Mononuclear cell (primary cell): ENCODE data around the gene MT3. TPM values are rescaled to one million over a fixed set of nuclear protein-coding genes. Genes with fewer than 3 reads are reported as not detected.

ENCODE experiments used
- H3K27me3 ChIP-seq: 2 replicates; pipeline ENCODE4 v1.6.0; 2011; ENCODE audit warnings: low read length, control low read depth; ENCODE audit not compliant: insufficient read depth
- H3K4me1 ChIP-seq: 2 replicates; pipeline ENCODE4 v1.5.1; 2011; ENCODE audit warnings: mild to moderate bottlenecking, low read length, control low read depth; ENCODE audit not compliant: insufficient read depth
- H3K4me3 ChIP-seq: 2 replicates; pipeline ENCODE4 v1.5.1; 2011; ENCODE audit warnings: mild to moderate bottlenecking, low read length, moderate library complexity
- H3K9me3 ChIP-seq: 2 replicates; pipeline ENCODE4 v1.5.1; 2011; ENCODE audit warnings: low read depth, mild to moderate bottlenecking, control low read depth, low read length
- total RNA-seq: library from RNA; depleted of rRNA; stranded (reverse); fragments of >200 nt; gene quantifications from one replicate; pipeline ENCODE4 v1.2.3, GENCODE V29; 2012

Gene MT3
- total RNA-seq, 1 donor = 0.31 TPM

GRCh38 chr16:56626685-56627084 lies 37.4 kb downstream of the MT3 start:
- Histone ChIP-seq H3K4me3 (no peak overlapping the region), H3K4me1 (peaks cover 13% of the 10 kb centered on the region), H3K27me3 (peaks cover 45% of the 10 kb centered on the region)

GRCh38 chr16:56628486-56629350 lies 39.4 kb downstream of the MT3 start:
- no peak overlapping the region for H3K4me3 ChIP-seq
- no peaks in the 10 kb centered on the region for H3K9me3 ChIP-seq
- peaks cover 19% of the 10 kb centered on the region for H3K4me1 ChIP-seq
- peaks cover 65% of the 10 kb centered on the region for H3K27me3 ChIP-seq

More at GRCh38 chr16:56626685-56627084, 37.4 kb downstream of the MT3 start:
- no peaks in the 10 kb centered on the region for H3K9me3 ChIP-seq

GRCh38 chr16:56629531-56629930 lies 40.2 kb downstream of the MT3 start:
- Histone ChIP-seq H3K4me3 (no peak overlapping the region), H3K4me1 (peaks cover 19% of the 10 kb centered on the region), H3K9me3 (no peaks in the 10 kb centered on the region), H3K27me3 (peaks cover 70% of the 10 kb centered on the region)

GRCh38 chr16:56630134-56630533 lies 40.8 kb downstream of the MT3 start:
- peaks cover 21% of the 10 kb centered on the region for H3K4me1 ChIP-seq
- no peak overlapping the region for H3K4me3 ChIP-seq
- H3K9me3 ChIP-seq = no peaks in the 10 kb centered on the region
- H3K27me3 ChIP-seq = peaks cover 72% of the 10 kb centered on the region

- Histone ChIP-seq H3K4me3 (no peak overlapping the region), H3K9me3 (no peaks in the 10 kb centered on the region), H3K27me3 (peaks cover 73% of the 10 kb centered on the region), H3K4me1 (peaks cover 16% of the 10 kb centered on the region)
Measured at GRCh38 chr16:56631197-56631596, 41.9 kb downstream of the MT3 start.

- H3K27me3 ChIP-seq = peaks cover 76% of the 10 kb centered on the region
- no peaks in the 10 kb centered on the region for H3K9me3 ChIP-seq
- peaks cover 16% of the 10 kb centered on the region for H3K4me1 ChIP-seq
- H3K4me3 ChIP-seq = no peak overlapping the region
Measured at GRCh38 chr16:56631832-56632155, 42.5 kb downstream of the MT3 start.

- H3K27me3 ChIP-seq = peaks cover 76% of the 10 kb centered on the region
- no peak within 1 kb of the TSS for H3K4me3 ChIP-seq
- no peaks in the 10 kb centered on the region for H3K9me3 ChIP-seq
- peaks cover 16% of the 10 kb centered on the region for H3K4me1 ChIP-seq
Measured at GRCh38 chr16:56632156-56632847, 43.0 kb downstream of the MT3 start, which contains the start of gene MT1M. MT1M (plus strand) TSS chr16:56632659; CDS start chr16:56632732, 73 bp downstream.

GRCh38 chr16:56632848-56633365 lies 43.6 kb downstream of the MT3 start:
- peaks cover 82% of the 10 kb centered on the region for H3K27me3 ChIP-seq
- H3K4me1 ChIP-seq = peaks cover 18% of the 10 kb centered on the region
- no peak overlapping the region for H3K4me3 ChIP-seq
- no peaks in the 10 kb centered on the region for H3K9me3 ChIP-seq

GRCh38 chr16:56633535-56633934 lies 44.2 kb downstream of the MT3 start:
- no peak overlapping the region for H3K4me3 ChIP-seq
- H3K9me3 ChIP-seq = no peaks in the 10 kb centered on the region
- H3K4me1 ChIP-seq = peaks cover 24% of the 10 kb centered on the region
- peaks cover 88% of the 10 kb centered on the region for H3K27me3 ChIP-seq

GRCh38 chr16:56634715-56635440 lies 45.5 kb downstream of the MT3 start:
- H3K9me3 ChIP-seq = no peaks in the 10 kb centered on the region
- H3K27me3 ChIP-seq = peaks cover 100% of the 10 kb centered on the region
- H3K4me1 ChIP-seq = peaks cover 26% of the 10 kb centered on the region
- H3K4me3 ChIP-seq = no peak overlapping the region

- Histone ChIP-seq H3K4me1 (peaks cover 26% of the 10 kb centered on the region), H3K9me3 (no peaks in the 10 kb centered on the region)
Measured at GRCh38 chr16:56635441-56635967, 46.2 kb downstream of the MT3 start.

GRCh38 chr16:56636616-56637413 lies 47.5 kb downstream of the MT3 start:
- Histone ChIP-seq H3K27me3 (peaks cover 98% of the 10 kb centered on the region), H3K4me3 (no peak overlapping the region), H3K4me1 (peaks cover 26% of the 10 kb centered on the region), H3K9me3 (no peaks in the 10 kb centered on the region)

More at GRCh38 chr16:56635441-56635967, 46.2 kb downstream of the MT3 start:
- Histone ChIP-seq H3K27me3 (peaks cover 98% of the 10 kb centered on the region), H3K4me3 (no peak overlapping the region)

- H3K4me3 ChIP-seq = no peak within 1 kb of the TSS
- H3K27me3 ChIP-seq = peaks cover 96% of the 10 kb centered on the region
- H3K9me3 ChIP-seq = no peaks in the 10 kb centered on the region
- peaks cover 25% of the 10 kb centered on the region for H3K4me1 ChIP-seq
Measured at GRCh38 chr16:56637814-56638750, 48.8 kb downstream of the MT3 start, which contains the start of gene MT1A. MT1A (plus strand) TSS chr16:56638666; CDS start chr16:56638739, 73 bp downstream.
